ENCODE measurements around the gene PTDSS2.
A peak's percentile ranks its signal among the peaks of the same experiment; 100 is the strongest.

Gene PTDSS2

GRCh38 chr11:454043-454442, 4.0 kb downstream of the PTDSS2 start:
- DNase-seq (ENCODE audit: extremely low spot score), result no peak
- TF ChIP-seq, protein P1, sequence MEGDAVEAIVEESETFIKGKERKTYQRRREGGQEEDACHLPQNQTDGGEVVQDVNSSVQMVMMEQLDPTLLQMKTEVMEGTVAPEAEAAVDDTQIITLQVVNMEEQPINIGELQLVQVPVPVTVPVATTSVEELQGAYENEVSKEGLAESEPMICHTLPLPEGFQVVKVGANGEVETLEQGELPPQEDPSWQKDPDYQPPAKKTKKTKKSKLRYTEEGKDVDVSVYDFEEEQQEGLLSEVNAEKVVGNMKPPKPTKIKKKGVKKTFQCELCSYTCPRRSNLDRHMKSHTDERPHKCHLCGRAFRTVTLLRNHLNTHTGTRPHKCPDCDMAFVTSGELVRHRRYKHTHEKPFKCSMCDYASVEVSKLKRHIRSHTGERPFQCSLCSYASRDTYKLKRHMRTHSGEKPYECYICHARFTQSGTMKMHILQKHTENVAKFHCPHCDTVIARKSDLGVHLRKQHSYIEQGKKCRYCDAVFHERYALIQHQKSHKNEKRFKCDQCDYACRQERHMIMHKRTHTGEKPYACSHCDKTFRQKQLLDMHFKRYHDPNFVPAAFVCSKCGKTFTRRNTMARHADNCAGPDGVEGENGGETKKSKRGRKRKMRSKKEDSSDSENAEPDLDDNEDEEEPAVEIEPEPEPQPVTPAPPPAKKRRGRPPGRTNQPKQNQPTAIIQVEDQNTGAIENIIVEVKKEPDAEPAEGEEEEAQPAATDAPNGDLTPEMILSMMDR (IDR thresholded peaks at IDR 0.05; ENCODE audit: control extremely low read depth, extremely low read depth, low read depth, missing control alignments), result no peak
- ChIA-PET CTCF (interaction anchor here (1.5 kb wide), 1 partner anchor 137 kb away, joined by 3 read pairs; no protein-coding TSS in a partner anchor), POLR2A (no interaction called here)

GRCh38 chr11:454801-455565, 4.9 kb downstream of the PTDSS2 start:
- ChIA-PET CTCF (interaction anchor here (1.5 to 1.7 kb wide), 2 partner anchors 10 to 138 kb away, joined by 3 to 5 read pairs; no protein-coding TSS in a partner anchor), POLR2A (no interaction called here)

GRCh38 chr11:455566-456147, 5.6 kb downstream of the PTDSS2 start:
- TF ChIP-seq, protein P1 (IDR thresholded peaks at IDR 0.05; ENCODE audit: control extremely low read depth, extremely low read depth, low read depth, missing control alignments), result no peak
- CTCF ChIA-PET, result interaction anchor here (1.7 kb wide), 1 partner anchor 10 kb away, joined by 5 read pairs; no protein-coding TSS in a partner anchor
- POLR2A ChIA-PET, result interaction anchor here (0.8 kb wide), 1 partner anchor 45 kb away, joined by 3 read pairs; no protein-coding TSS in a partner anchor
- DNase-seq (ENCODE audit: extremely low spot score), result no peak

More at GRCh38 chr11:454801-455565, 4.9 kb downstream of the PTDSS2 start:
- DNase-seq (ENCODE audit: extremely low spot score), result no peak
- TF ChIP-seq, protein P1 (IDR thresholded peaks at IDR 0.05; ENCODE audit: control extremely low read depth, extremely low read depth, low read depth, missing control alignments), result no peak

GRCh38 chr11:456533-456932, 6.5 kb downstream of the PTDSS2 start:
- POLR2A ChIA-PET, result interaction anchor here (0.8 kb wide), 1 partner anchor 44 kb away, joined by 3 read pairs; no protein-coding TSS in a partner anchor
- CTCF ChIA-PET, result interaction anchor here (1.0 to 1.7 kb wide), 4 partner anchors 8 to 62 kb away, joined by 3 to 8 read pairs (median 4); no protein-coding TSS in a partner anchor
- peak; percentile 72 for DNase-seq (ENCODE audit: extremely low spot score)
- TF ChIP-seq, protein P1 (IDR thresholded peaks at IDR 0.05; ENCODE audit: control extremely low read depth, extremely low read depth, low read depth, missing control alignments), result no peak

DNA sequence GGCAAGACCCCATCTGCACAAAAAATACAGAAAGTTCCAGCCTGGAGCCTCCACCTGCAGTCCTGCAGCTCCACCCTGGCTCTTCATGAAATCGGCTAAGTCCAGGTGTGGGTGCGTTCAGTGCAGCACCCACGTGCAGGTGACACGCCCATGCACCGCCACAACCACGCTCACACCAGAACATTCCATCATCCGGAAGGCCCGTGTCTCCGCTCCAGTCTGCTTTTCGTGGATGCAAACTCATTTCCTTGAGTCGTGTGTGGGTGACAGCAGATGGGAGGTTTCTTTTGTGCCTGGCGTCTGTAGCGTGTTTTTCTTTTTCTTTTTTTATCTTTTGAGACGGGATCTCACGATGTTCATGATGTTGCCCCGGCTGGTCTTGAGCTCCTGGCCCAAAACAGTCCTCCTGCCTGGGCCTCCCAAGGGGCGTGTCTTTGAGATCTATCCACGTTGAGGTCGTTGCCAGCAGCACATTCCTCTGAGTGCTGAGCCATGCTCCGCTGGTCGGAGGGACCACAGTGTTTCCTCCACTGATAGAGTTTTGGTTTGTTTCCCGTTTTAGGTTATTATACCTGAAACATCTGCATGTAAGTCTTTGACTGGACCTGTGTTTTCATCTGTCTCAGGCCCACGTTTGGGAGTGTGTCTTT, 7.2 kb downstream of the PTDSS2 start:
- no peak for DNase-seq (ENCODE audit: extremely low spot score)
- TF ChIP-seq, protein P1 (IDR thresholded peaks at IDR 0.05; ENCODE audit: control extremely low read depth, extremely low read depth, low read depth, missing control alignments), result no peak
- CTCF ChIA-PET, result interaction anchor here (1.0 to 1.6 kb wide), 3 partner anchors 9 to 62 kb away, joined by 3 to 8 read pairs (median 3); no protein-coding TSS in a partner anchor
- POLR2A ChIA-PET, result no interaction called here
